Measurements from ENCODE around the gene ZGLP1. TPM values are rescaled to one million over a fixed set of nuclear protein-coding genes. Genes with fewer than 3 reads are reported as not detected.
A peak's percentile ranks its signal among the peaks of the same experiment; 100 is the strongest.

The ZGLP1 gene
- total and polyA plus RNA-seq, 2 experiments from 2014 or later: 4.1 to 12.2 TPM

GRCh38 chr19:10293637-10294367 is 15.8 kb downstream of the ZGLP1 start:
- Histone ChIP-seq H3K4me1 (ENCODE audit: low read depth) (no peaks in the 10 kb centered on the region), H3K4me3 (no peak overlapping the region)
- no peak for DNase-seq (ENCODE audit: low read depth in 1 of 2, low spot score in 1 of 2)

GRCh38 chr19:10292789-10293636 is 16.6 kb downstream of the ZGLP1 start:
- Histone ChIP-seq H3K9me3 (ENCODE audit: low read depth) (no peaks in the 10 kb centered on the region), H3K4me3 (peak overlapping the region; percentile 50), H3K36me3 (no peaks in the 10 kb centered on the region), H3K4me1 (ENCODE audit: low read depth) (no peaks in the 10 kb centered on the region), H3K27me3 (peaks cover 91% of the 10 kb centered on the region), H3K27ac (no peak overlapping the region)
- no peak for DNase-seq (ENCODE audit: low read depth in 1 of 2, low spot score in 1 of 2)
- no peak for TF ChIP-seq CTCF (IDR thresholded peaks at IDR 0.05; ENCODE audit: low read depth, low read length)

More at GRCh38 chr19:10293637-10294367, 15.8 kb downstream of the ZGLP1 start:
- no peaks in the 10 kb centered on the region for H3K9me3 ChIP-seq (ENCODE audit: low read depth)
- TF ChIP-seq CTCF (IDR thresholded peaks at IDR 0.05; ENCODE audit: low read depth, low read length): no peak
- no peaks in the 10 kb centered on the region for H3K36me3 ChIP-seq
- H3K27ac ChIP-seq: no peak overlapping the region
- H3K27me3 ChIP-seq: peaks cover 83% of the 10 kb centered on the region

GRCh38 chr19:10292206-10292788 is 17.3 kb downstream of the ZGLP1 start:
- peak; percentile 85 to 95 for DNase-seq (ENCODE audit: low read depth in 1 of 2, low spot score in 1 of 2)
- Histone ChIP-seq H3K27me3 (peaks cover 98% of the 10 kb centered on the region), H3K9me3 (ENCODE audit: low read depth) (no peaks in the 10 kb centered on the region), H3K4me3 (peak overlapping the region; percentile 50), H3K27ac (no peak overlapping the region), H3K4me1 (ENCODE audit: low read depth) (no peaks in the 10 kb centered on the region), H3K36me3 (no peaks in the 10 kb centered on the region)
- TF ChIP-seq CTCF (IDR thresholded peaks at IDR 0.05; ENCODE audit: low read depth, low read length): no peak

GRCh38 chr19:10291554-10292205 is 17.9 kb downstream of the ZGLP1 start:
- Histone ChIP-seq H3K9me3 (ENCODE audit: low read depth) (no peaks in the 10 kb centered on the region), H3K4me3 (peak overlapping the region; percentile 50), H3K4me1 (ENCODE audit: low read depth) (no peaks in the 10 kb centered on the region), H3K27me3 (peaks cover 96% of the 10 kb centered on the region), H3K27ac (no peak overlapping the region), H3K36me3 (no peaks in the 10 kb centered on the region)
- no peak for TF ChIP-seq CTCF (IDR thresholded peaks at IDR 0.05; ENCODE audit: low read depth, low read length)
- DNase-seq (ENCODE audit: low read depth in 1 of 2, low spot score in 1 of 2): no peak

GRCh38 chr19:10290876-10291553 is 18.6 kb downstream of the ZGLP1 start:
- H3K27ac ChIP-seq: no peak overlapping the region
- H3K9me3 ChIP-seq (ENCODE audit: low read depth): no peaks in the 10 kb centered on the region
- H3K27me3 ChIP-seq: peaks cover 90% of the 10 kb centered on the region
- H3K4me3 ChIP-seq: peak overlapping the region; percentile 50
- no peaks in the 10 kb centered on the region for H3K4me1 ChIP-seq (ENCODE audit: low read depth)
- DNase-seq (ENCODE audit: low read depth in 1 of 2, low spot score in 1 of 2): peak; percentile 54 to 61
- no peaks in the 10 kb centered on the region for H3K36me3 ChIP-seq
- TF ChIP-seq CTCF (IDR thresholded peaks at IDR 0.05; ENCODE audit: low read depth, low read length): no peak
